ENCODE measurements around the gene SLC2A8.

GRCh38 chr9:127360829-127361228, 36.1 kb upstream of the SLC2A8 start:
- TF ChIP-seq POLR2A (IDR thresholded peaks at IDR 0.05; ENCODE audit: low read length) (no peak), GATA1 (IDR thresholded peaks at IDR 0.05; ENCODE audit: low read depth, low read length) (no peak)
